GM12878 (cell line): ENCODE measurements around the gene HHLA2. TPM values are rescaled to one million over a fixed set of nuclear protein-coding genes. Genes with fewer than 3 reads are reported as not detected.

Source experiments
- CHD4 ChIP-seq: fragments of 200-600 bp; sonication (generic); IDR thresholded peaks from 2 replicates; pipeline ENCODE4 v1.6.1; 2016; ENCODE audit warnings: mild to moderate bottlenecking
- EED ChIP-seq: sonication (generic); IDR thresholded peaks from 2 replicates; pipeline ENCODE4 v1.6.1; 2016; ENCODE audit warnings: antibody characterized with exemption, low read depth
- EP300 ChIP-seq, 2 experiments: fragments of 150-350 bp in 1 of 2; IDR thresholded peaks; 2 replicates each; pipeline ENCODE4 v1.6.1; 2011 to 2012; ENCODE audit warnings: low read depth in 2 of 2, low read length in 2 of 2, borderline replicate concordance in 1 of 2, improper control_type of control experiment in 1 of 2, inconsistent platforms in 1 of 2; ENCODE audit not compliant: control insufficient read depth in 1 of 2
- IKZF2 ChIP-seq, 2 experiments: fragments of 450-650 bp; IDR thresholded peaks; 2 replicates each; pipeline ENCODE4 v1.6.1; 2017; ENCODE audit warnings: mild to moderate bottlenecking in 2 of 2, moderate library complexity in 2 of 2
- MTA2 ChIP-seq: fragments of 450-650 bp; IDR thresholded peaks from 2 replicates; pipeline ENCODE4 v1.6.1; 2016; ENCODE audit warnings: low read depth, mild to moderate bottlenecking, moderate library complexity
- POU2F2 ChIP-seq: IDR thresholded peaks from 3 replicates; pipeline ENCODE4 v1.6.1; 2011; ENCODE audit warnings: low read depth, mild to moderate bottlenecking, low read length, borderline replicate concordance
- RAD21 ChIP-seq: IDR thresholded peaks from 2 replicates; pipeline ENCODE4 v1.6.1; 2011; ENCODE audit warnings: mild to moderate bottlenecking, low read depth, low read length, moderate library complexity; ENCODE audit not compliant: insufficient read depth
- RAD51 ChIP-seq: fragments of 450-650 bp; IDR thresholded peaks from 2 replicates; pipeline ENCODE4 v1.6.1; 2016; ENCODE audit warnings: moderate library complexity, mild to moderate bottlenecking, inconsistent platforms
- polyA plus RNA-seq, 11 experiments: library from polyadenylated mRNA; depleted of rRNA in 4 of 11; unstranded in 6 of 11; stranded (reverse) in 5 of 11; fragments of >200 nt; fragmentation: Nextera tagmentation in 4 of 11; fragmentation: Illumina TruSeq in 1 of 11; extraction: Ambion mirVana in 4 of 11; extraction: Trizol in 1 of 11; gene quantifications; 1 replicate in 1 of 11; 2 replicates in 10 of 11; pipeline versions ENCODE4 v1.2.1 to v1.2.3, GENCODE V29; 2011 to 2016; ENCODE audit warnings: inconsistent platforms in 2 of 11, missing spikeins in 2 of 11, low read depth in 1 of 11
- total RNA-seq, 4 experiments: library from RNA; depleted of rRNA in 3 of 4; stranded (reverse); fragments of >200 nt in 3 of 4; fragmentation: Illumina TruSeq in 1 of 4; extraction: Trizol in 1 of 4; gene quantifications; 2 replicates each; pipeline versions ENCODE4 v1.2.1 to v1.2.3, GENCODE V29; 2013 to 2021
- TF ChIP-seq, protein P1 (sequence below): IDR thresholded peaks from 2 replicates; pipeline ENCODE4 v1.6.1; 2012; ENCODE audit warnings: improper control_type of control experiment, low read depth, low read length; ENCODE audit not compliant: insufficient replicate concordance
- TF ChIP-seq, protein P2 (sequence below): fragments of 150-350 bp; IDR thresholded peaks from 2 replicates; pipeline ENCODE4 v1.6.1; 2016; ENCODE audit warnings: low read depth, low read length
- TF ChIP-seq, protein P3 (sequence below): IDR thresholded peaks from 2 replicates; pipeline ENCODE4 v1.6.1; 2011; ENCODE audit warnings: low read depth, mild to moderate bottlenecking, low read length, moderate library complexity, borderline replicate concordance; ENCODE audit errors: extremely low read depth
- TF ChIP-seq, protein P4 (sequence below): IDR thresholded peaks from 2 replicates; pipeline ENCODE4 v1.6.1; 2012; ENCODE audit warnings: mild to moderate bottlenecking, low read depth, low read length
- TF ChIP-seq, protein P5 (sequence below): fragments of 450-650 bp; formaldehyde crosslinking; IDR thresholded peaks from 2 replicates; pipeline ENCODE4 v1.4.0; 2022; ENCODE audit warnings: mild to moderate bottlenecking, moderate library complexity

HHLA2 gene
- total and polyA plus RNA-seq, 10 of the 15 experiments (the other 5 are each of a cell fraction or from before 2014, with no cell fraction given), result 0.11 to 1.3 (median 0.28) TPM; not detected in 1

DNA sequence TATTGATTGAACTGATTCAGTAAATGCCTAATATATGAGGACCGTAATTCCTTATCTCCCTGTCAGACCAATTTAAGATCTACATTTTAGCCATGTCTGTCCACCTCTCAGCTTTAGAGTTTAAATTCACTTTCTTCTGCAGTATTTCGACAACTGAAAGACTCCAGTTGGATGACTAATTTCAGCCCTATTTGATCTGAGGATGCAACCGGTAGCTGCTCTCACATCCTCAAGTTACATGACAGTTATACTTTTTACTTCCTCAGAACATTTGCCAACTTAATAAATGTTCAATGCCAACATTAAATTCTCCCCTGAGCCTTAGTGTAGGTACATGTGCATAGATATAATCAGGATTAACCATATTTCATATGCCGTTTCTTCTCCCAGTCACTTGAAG lies 2.5 kb upstream of the HHLA2 start (continued):
- TF ChIP-seq, protein P1, sequence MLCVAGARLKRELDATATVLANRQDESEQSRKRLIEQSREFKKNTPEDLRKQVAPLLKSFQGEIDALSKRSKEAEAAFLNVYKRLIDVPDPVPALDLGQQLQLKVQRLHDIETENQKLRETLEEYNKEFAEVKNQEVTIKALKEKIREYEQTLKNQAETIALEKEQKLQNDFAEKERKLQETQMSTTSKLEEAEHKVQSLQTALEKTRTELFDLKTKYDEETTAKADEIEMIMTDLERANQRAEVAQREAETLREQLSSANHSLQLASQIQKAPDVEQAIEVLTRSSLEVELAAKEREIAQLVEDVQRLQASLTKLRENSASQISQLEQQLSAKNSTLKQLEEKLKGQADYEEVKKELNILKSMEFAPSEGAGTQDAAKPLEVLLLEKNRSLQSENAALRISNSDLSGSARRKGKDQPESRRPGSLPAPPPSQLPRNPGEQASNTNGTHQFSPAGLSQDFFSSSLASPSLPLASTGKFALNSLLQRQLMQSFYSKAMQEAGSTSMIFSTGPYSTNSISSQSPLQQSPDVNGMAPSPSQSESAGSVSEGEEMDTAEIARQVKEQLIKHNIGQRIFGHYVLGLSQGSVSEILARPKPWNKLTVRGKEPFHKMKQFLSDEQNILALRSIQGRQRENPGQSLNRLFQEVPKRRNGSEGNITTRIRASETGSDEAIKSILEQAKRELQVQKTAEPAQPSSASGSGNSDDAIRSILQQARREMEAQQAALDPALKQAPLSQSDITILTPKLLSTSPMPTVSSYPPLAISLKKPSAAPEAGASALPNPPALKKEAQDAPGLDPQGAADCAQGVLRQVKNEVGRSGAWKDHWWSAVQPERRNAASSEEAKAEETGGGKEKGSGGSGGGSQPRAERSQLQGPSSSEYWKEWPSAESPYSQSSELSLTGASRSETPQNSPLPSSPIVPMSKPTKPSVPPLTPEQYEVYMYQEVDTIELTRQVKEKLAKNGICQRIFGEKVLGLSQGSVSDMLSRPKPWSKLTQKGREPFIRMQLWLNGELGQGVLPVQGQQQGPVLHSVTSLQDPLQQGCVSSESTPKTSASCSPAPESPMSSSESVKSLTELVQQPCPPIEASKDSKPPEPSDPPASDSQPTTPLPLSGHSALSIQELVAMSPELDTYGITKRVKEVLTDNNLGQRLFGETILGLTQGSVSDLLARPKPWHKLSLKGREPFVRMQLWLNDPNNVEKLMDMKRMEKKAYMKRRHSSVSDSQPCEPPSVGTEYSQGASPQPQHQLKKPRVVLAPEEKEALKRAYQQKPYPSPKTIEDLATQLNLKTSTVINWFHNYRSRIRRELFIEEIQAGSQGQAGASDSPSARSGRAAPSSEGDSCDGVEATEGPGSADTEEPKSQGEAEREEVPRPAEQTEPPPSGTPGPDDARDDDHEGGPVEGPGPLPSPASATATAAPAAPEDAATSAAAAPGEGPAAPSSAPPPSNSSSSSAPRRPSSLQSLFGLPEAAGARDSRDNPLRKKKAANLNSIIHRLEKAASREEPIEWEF, result no peak
- TF ChIP-seq EP300 (IDR thresholded peaks at IDR 0.05; ENCODE audit: borderline replicate concordance in 1 of 2, control insufficient read depth in 1 of 2, low read depth in 2 of 2, low read length in 2 of 2) (peak in 1 of 2 experiments; percentile 78; a peak in 2 of 4 replicates), RAD51 (no peak), POU2F2 (no peak), EED (peak; percentile 76), CHD4 (no peak), IKZF2 (IDR thresholded peaks at IDR 0.05) (peak; percentile 67 to 76; a peak in 3 of 4 replicates), MTA2 (peak; percentile 33; the same call in 1 of the 2 replicates), RAD21 (no peak)
- TF ChIP-seq, protein P2, sequence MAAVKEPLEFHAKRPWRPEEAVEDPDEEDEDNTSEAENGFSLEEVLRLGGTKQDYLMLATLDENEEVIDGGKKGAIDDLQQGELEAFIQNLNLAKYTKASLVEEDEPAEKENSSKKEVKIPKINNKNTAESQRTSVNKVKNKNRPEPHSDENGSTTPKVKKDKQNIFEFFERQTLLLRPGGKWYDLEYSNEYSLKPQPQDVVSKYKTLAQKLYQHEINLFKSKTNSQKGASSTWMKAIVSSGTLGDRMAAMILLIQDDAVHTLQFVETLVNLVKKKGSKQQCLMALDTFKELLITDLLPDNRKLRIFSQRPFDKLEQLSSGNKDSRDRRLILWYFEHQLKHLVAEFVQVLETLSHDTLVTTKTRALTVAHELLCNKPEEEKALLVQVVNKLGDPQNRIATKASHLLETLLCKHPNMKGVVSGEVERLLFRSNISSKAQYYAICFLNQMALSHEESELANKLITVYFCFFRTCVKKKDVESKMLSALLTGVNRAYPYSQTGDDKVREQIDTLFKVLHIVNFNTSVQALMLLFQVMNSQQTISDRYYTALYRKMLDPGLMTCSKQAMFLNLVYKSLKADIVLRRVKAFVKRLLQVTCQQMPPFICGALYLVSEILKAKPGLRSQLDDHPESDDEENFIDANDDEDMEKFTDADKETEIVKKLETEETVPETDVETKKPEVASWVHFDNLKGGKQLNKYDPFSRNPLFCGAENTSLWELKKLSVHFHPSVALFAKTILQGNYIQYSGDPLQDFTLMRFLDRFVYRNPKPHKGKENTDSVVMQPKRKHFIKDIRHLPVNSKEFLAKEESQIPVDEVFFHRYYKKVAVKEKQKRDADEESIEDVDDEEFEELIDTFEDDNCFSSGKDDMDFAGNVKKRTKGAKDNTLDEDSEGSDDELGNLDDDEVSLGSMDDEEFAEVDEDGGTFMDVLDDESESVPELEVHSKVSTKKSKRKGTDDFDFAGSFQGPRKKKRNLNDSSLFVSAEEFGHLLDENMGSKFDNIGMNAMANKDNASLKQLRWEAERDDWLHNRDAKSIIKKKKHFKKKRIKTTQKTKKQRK, result no peak
- TF ChIP-seq, protein P3, sequence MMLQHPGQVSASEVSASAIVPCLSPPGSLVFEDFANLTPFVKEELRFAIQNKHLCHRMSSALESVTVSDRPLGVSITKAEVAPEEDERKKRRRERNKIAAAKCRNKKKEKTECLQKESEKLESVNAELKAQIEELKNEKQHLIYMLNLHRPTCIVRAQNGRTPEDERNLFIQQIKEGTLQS, result no peak
- TF ChIP-seq, protein P4, sequence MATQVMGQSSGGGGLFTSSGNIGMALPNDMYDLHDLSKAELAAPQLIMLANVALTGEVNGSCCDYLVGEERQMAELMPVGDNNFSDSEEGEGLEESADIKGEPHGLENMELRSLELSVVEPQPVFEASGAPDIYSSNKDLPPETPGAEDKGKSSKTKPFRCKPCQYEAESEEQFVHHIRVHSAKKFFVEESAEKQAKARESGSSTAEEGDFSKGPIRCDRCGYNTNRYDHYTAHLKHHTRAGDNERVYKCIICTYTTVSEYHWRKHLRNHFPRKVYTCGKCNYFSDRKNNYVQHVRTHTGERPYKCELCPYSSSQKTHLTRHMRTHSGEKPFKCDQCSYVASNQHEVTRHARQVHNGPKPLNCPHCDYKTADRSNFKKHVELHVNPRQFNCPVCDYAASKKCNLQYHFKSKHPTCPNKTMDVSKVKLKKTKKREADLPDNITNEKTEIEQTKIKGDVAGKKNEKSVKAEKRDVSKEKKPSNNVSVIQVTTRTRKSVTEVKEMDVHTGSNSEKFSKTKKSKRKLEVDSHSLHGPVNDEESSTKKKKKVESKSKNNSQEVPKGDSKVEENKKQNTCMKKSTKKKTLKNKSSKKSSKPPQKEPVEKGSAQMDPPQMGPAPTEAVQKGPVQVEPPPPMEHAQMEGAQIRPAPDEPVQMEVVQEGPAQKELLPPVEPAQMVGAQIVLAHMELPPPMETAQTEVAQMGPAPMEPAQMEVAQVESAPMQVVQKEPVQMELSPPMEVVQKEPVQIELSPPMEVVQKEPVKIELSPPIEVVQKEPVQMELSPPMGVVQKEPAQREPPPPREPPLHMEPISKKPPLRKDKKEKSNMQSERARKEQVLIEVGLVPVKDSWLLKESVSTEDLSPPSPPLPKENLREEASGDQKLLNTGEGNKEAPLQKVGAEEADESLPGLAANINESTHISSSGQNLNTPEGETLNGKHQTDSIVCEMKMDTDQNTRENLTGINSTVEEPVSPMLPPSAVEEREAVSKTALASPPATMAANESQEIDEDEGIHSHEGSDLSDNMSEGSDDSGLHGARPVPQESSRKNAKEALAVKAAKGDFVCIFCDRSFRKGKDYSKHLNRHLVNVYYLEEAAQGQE, result no peak
- TF ChIP-seq, protein P5, sequence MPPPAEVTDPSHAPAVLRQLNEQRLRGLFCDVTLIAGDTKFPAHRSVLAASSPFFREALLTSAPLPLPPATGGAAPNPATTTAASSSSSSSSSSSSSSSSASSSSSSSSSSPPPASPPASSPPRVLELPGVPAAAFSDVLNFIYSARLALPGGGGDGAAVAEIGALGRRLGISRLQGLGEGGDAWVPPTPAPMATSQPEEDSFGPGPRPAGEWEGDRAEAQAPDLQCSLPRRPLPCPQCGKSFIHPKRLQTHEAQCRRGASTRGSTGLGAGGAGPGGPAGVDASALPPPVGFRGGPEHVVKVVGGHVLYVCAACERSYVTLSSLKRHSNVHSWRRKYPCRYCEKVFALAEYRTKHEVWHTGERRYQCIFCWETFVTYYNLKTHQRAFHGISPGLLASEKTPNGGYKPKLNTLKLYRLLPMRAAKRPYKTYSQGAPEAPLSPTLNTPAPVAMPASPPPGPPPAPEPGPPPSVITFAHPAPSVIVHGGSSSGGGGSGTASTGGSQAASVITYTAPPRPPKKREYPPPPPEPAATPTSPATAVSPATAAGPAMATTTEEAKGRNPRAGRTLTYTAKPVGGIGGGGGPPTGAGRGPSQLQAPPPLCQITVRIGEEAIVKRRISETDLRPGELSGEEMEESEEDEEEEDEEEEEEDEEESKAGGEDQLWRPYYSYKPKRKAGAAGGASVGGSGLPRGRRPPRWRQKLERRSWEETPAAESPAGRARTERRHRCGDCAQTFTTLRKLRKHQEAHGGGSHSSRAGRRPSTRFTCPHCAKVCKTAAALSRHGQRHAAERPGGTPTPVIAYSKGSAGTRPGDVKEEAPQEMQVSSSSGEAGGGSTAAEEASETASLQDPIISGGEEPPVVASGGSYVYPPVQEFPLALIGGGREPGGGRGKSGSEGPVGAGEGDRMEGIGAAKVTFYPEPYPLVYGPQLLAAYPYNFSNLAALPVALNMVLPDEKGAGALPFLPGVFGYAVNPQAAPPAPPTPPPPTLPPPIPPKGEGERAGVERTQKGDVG (CRISPR knock-in tag), result no peak
